Prostate gland (tissue), 2 donors: ENCODE results near the gene KLHL24. TPM values are rescaled to one million over a fixed set of nuclear protein-coding genes. Genes with fewer than 3 reads are reported as not detected.

ENCODE experiments used
- DNase-seq: peaks from one replicate; pipeline ENCODE4 v3.0.0-alpha.2; 2019; ENCODE audit warnings: low spot score
- H3K27ac ChIP-seq, 2 donors: fragments of 200-600 bp; sonication (generic); 2 replicates each; pipeline ENCODE4 v1.5.1; 2017 to 2019
- H3K27me3 ChIP-seq: fragments of 200-600 bp; sonication (generic); replicated peaks from 2 replicates; pipeline ENCODE4 v1.5.1; 2019; ENCODE audit not compliant: insufficient read depth
- H3K36me3 ChIP-seq, 2 donors: fragments of 200-600 bp; sonication (generic); 1 replicate in 1 of 2; 2 replicates in 1 of 2; pipeline versions ENCODE4 v1.5.1 to v1.8.1; 2017 to 2019
- H3K4me1 ChIP-seq: fragments of 200-600 bp; sonication (generic); replicated peaks from 2 replicates; pipeline ENCODE4 v1.5.1; 2019
- H3K4me3 ChIP-seq, 2 donors: fragments of 200-600 bp; sonication (generic); 2 replicates each; pipeline ENCODE4 v1.5.1; 2017 to 2019
- H3K9me3 ChIP-seq: fragments of 200-600 bp; sonication (generic); 2 replicates; pipeline ENCODE4 v1.5.1; 2017
- CTCF ChIP-seq, 4 experiments: fragments of 200-600 bp in 2 of 4; fragments of 450-650 bp in 2 of 4; sonication (generic) in 2 of 4; IDR thresholded peaks; 1 replicate in 3 of 4; 2 replicates in 1 of 4; pipeline ENCODE4 v1.5.1; 2016 to 2019; ENCODE audit warnings: antibody characterized with exemption in 4 of 4, mild to moderate bottlenecking in 2 of 4, moderate library complexity in 2 of 4
- POLR2A ChIP-seq: fragments of 450-650 bp; IDR thresholded peaks from one replicate; pipeline ENCODE4 v1.6.1; 2016; ENCODE audit warnings: antibody characterized with exemption, mild to moderate bottlenecking
- POLR2AphosphoS5 ChIP-seq: sonication (generic); formaldehyde crosslinking; IDR thresholded peaks from one replicate; pipeline ENCODE4 v1.6.1; 2017; ENCODE audit warnings: antibody characterized with exemption
- WGBS: methylation state at CpG from one replicate; pipeline ENCODE4 v1.1.5; 2018; 5-methylcytosine and 5-hydroxymethylcytosine counted together
- intact Hi-C: fragments of 100-400 bp; cut with DNase I; formaldehyde crosslinking; loops from one replicate; pipeline ENCODE4 v1.14.2; 2022
- total RNA-seq, 2 donors: library from RNA; depleted of rRNA; stranded (reverse); fragments of >200 nt; gene quantifications; one replicate each; pipeline ENCODE4 v1.1.0, GENCODE V29; 2016

KLHL24 gene
- total RNA-seq, 2 donors from 2014 or later = 69.5 to 79.2 TPM

DNA sequence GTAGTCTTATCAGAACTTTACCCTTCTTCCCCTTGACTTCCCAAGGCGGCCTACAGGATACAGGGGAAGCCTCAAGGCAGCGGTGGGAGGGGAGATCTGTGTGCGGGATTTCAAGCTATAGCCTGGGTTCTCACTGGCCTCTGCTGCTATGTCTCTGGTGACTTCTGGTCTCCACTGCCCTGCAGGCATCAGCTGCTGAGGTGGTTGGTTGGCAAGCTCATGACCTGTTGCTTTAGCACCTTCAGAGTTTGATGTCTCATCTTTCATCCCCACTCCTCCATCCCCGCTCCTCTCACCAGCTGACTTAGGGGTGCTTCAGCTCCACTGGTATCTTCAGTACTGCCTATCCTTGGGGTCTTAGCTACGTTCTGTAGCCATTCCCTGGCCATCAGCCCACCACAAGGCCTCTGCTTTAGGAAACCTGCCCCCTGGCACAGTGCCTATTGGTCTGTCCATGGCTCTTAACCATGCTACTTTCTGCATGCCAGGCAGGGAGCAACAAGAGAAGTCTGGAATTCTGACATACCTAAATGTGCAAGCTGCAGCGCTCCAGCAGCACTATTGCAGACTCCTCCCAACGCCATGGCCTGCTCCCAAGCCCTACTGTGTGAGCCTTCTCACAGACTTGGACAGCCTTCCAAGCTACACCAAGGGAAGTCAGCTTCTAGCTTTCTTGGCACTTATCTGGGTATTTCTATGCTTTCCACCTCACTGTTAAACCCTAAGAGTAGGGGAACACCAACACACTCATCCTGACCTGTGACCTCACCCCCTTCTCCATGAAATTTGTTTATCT, 60.3 kb downstream of the KLHL24 start:
- no peaks in the 10 kb centered on the region for H3K27me3 ChIP-seq
- DNase-seq = no peak
- no peaks in the 10 kb centered on the region for H3K9me3 ChIP-seq
- 92% methylated on average over 7 of the region's 7 CpGs for WGBS
- H3K27ac ChIP-seq = no peak overlapping the region
- TF ChIP-seq POLR2A = no peak
- no peak for TF ChIP-seq POLR2AphosphoS5
- TF ChIP-seq CTCF (IDR thresholded peaks at IDR 0.05) = no peak
- H3K4me3 ChIP-seq = no peak overlapping the region
- intact Hi-C loops = loop anchor here (5.0 kb wide), 1 partner anchor 58 kb away; the partner anchor contains the start of gene KLHL24
- no peaks in the 10 kb centered on the region for H3K36me3 ChIP-seq
- peaks cover 5% of the 10 kb centered on the region for H3K4me1 ChIP-seq

GRCh38 chr3:183697123-183697609, 61.7 kb downstream of the KLHL24 start:
- no peak for DNase-seq
- intact Hi-C loops = loop anchor here (5.0 kb wide), 1 partner anchor 60 kb away; the partner anchor contains the start of gene KLHL24
- Histone ChIP-seq H3K27ac (peak overlapping the region; percentile 88), H3K4me3 (peak overlapping the region; percentile 86 to 96), H3K4me1 (peaks cover 5% of the 10 kb centered on the region), H3K27me3 (no peaks in the 10 kb centered on the region), H3K9me3 (no peaks in the 10 kb centered on the region), H3K36me3 (no peaks in the 10 kb centered on the region)
- 39% methylated on average over 4 of the region's 4 CpGs for WGBS
- TF ChIP-seq CTCF (IDR thresholded peaks at IDR 0.05) (no peak), POLR2A (no peak), POLR2AphosphoS5 (no peak)

DNA sequence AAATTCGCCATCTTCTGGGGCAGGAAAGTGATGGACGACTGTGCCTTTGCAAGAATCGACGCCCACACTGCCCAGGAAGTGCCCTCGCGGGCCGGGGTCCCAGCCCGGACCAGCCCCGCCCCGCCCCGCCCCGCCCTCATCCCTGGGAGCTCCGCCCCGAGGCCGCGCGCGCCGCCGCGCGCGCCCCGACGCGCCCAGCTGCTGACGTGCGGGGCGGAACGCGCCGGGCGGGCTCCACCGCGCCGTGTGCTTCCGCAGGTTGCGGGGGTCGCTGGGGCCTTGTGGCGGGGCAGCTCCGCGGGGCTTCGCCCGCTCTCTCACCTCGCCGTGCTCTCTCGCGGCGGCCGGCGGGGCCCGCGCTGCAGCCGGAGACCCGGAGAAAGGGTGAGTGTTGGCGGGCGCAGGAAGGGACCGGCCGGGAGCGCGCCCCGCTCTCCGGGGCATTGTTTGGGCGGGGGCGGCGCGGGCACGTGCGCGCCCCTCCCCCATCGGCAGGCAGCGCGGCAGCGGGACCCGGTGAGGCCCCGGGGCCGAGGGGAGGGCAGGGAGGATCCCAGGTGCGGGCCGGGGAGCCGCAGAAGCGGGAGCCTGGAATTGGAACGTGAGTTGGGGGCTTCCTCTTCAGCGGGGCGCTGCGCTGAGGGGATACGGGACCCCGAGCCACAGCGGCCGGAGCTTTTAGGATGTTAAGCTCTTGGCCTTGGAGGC, 62.3 kb downstream of the KLHL24 start, which contains the start of gene YEATS2:
Gene YEATS2, plus strand, starts transcription at position 188 of the 708 bp plus-strand sequence. CDS start 17,366 bp downstream, outside the sequence.
- WGBS = under 1% methylated on average over 58 of the region's 89 CpGs
- no peaks in the 10 kb centered on the region for H3K27me3 ChIP-seq
- H3K4me1 ChIP-seq = peaks cover 5% of the 10 kb centered on the region
- no peaks in the 10 kb centered on the region for H3K36me3 ChIP-seq
- DNase-seq = peak; percentile 43
- TF ChIP-seq POLR2A (peak; percentile 54), POLR2AphosphoS5 (no peak)
- H3K9me3 ChIP-seq = no peaks in the 10 kb centered on the region
- peak within 1 kb of the TSS; percentile 86 to 96 for H3K4me3 ChIP-seq
- peak within 1 kb of the TSS; percentile 88 for H3K27ac ChIP-seq
- intact Hi-C loops = loop anchor here (5.0 kb wide), 1 partner anchor 60 kb away; the partner anchor contains the start of gene KLHL24

- Histone ChIP-seq H3K4me1 (peaks cover 5% of the 10 kb centered on the region), H3K4me3 (peak overlapping the region; percentile 86 to 96), H3K27me3 (no peaks in the 10 kb centered on the region), H3K9me3 (no peaks in the 10 kb centered on the region), H3K27ac (peak overlapping the region; percentile 88), H3K36me3 (no peaks in the 10 kb centered on the region)
- intact Hi-C loops = loop anchor here (5.0 kb wide), 1 partner anchor 61 kb away; the partner anchor contains the start of gene KLHL24
- WGBS = under 1% methylated on average over 13 of the region's 13 CpGs
- no peak for TF ChIP-seq POLR2AphosphoS5
- no peak for TF ChIP-seq CTCF (IDR thresholded peaks at IDR 0.05)
- no peak for TF ChIP-seq POLR2A
- DNase-seq = no peak
Measured at GRCh38 chr3:183698318-183698751, 62.9 kb downstream of the KLHL24 start.

DNA sequence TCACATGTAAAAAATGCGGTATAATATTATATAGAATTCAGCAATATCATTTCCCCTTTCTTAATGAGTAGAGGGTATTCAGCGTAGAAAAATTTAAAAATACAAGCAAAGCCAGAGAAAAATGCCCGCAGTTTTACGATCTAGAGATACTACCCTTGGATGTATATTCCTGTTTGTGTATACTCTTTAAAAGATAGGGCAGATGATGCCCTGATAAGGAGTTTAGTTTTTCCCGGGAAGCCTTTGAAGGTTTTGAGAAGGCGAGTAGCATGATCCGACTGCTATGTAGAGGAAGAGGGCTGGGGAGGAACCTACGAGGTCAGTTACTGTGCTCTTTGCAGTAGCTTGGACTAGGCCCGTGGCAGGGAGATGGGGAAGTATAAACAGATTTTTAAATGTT, 63.3 kb downstream of the KLHL24 start:
- TF ChIP-seq POLR2A = no peak
- no peak for TF ChIP-seq POLR2AphosphoS5
- TF ChIP-seq CTCF (IDR thresholded peaks at IDR 0.05) = no peak
- Histone ChIP-seq H3K27ac (peak overlapping the region; percentile 88), H3K27me3 (no peaks in the 10 kb centered on the region), H3K36me3 (no peaks in the 10 kb centered on the region), H3K9me3 (no peaks in the 10 kb centered on the region), H3K4me1 (peaks cover 5% of the 10 kb centered on the region), H3K4me3 (peak overlapping the region; percentile 86 to 96)
- intact Hi-C loops = loop anchor here (5.0 kb wide), 1 partner anchor 61 kb away; the partner anchor contains the start of gene KLHL24
- WGBS = 2% methylated on average over 9 of the region's 9 CpGs
- no peak for DNase-seq
